IPS-18c (cell line): ENCODE data around the gene BRPF3.

Source experiments
- H3K4me3 ChIP-seq: 2 replicates; pipeline ENCODE4 v1.7.0; 2013; ENCODE audit warnings: low read depth, mild to moderate bottlenecking, low read length, moderate library complexity; ENCODE audit not compliant: insufficient read depth
- H3K9me3 ChIP-seq: one replicate; pipeline ENCODE4 v1.6.1; 2013; ENCODE audit warnings: mild to moderate bottlenecking, low read length, moderate library complexity; ENCODE audit not compliant: control insufficient read depth, insufficient read depth

Gene BRPF3

DNA sequence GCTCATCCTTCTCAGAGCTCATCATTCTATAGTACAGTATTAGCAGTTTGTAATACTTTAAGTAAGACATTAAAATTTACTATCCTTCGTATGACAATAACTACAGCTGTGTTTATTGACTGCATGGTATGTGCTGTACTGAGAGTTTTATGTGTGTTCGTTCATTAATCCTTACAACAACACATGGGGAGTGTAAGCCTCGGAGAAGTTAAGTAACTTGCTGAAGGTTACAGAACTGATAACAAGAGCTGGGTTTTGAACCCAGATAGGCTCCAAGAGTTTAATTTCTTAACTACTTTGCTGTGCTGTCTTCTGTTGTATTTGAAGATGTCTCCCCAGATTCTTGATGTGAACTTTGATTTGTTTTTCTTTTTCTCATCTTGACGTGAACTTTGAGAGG is 23.7 kb downstream of the BRPF3 start:
- H3K4me3 ChIP-seq = no peak overlapping the region
- no peaks in the 10 kb centered on the region for H3K9me3 ChIP-seq

DNA sequence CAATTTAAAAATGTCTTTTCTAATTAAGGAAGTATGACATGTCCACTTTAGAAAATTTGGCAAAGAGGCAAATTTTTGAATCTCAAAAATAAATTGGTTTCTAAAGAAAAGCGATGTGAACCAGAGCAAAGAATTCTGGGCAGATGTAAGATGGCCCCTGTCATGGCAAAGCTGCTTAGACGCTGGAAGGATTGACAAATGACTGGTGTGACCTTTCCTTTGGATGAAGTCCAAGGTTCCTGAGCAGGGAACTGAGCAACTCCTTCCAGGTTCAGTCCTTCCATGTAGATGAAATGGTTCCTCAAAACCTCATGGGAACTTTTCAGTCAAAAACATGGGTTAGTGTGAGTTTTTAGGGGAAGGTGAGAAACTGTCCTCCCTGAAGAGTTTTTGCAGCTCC is 25.1 kb downstream of the BRPF3 start:
- no peaks in the 10 kb centered on the region for H3K9me3 ChIP-seq
- no peak overlapping the region for H3K4me3 ChIP-seq

- Histone ChIP-seq H3K4me3 (no peak overlapping the region), H3K9me3 (no peaks in the 10 kb centered on the region)
These were observed 26.4 kb downstream of the BRPF3 start for GRCh38 chr6:36222924-36223323.

GRCh38 chr6:36223706-36224105 is 27.2 kb downstream of the BRPF3 start:
- H3K4me3 ChIP-seq = no peak overlapping the region
- no peaks in the 10 kb centered on the region for H3K9me3 ChIP-seq

DNA sequence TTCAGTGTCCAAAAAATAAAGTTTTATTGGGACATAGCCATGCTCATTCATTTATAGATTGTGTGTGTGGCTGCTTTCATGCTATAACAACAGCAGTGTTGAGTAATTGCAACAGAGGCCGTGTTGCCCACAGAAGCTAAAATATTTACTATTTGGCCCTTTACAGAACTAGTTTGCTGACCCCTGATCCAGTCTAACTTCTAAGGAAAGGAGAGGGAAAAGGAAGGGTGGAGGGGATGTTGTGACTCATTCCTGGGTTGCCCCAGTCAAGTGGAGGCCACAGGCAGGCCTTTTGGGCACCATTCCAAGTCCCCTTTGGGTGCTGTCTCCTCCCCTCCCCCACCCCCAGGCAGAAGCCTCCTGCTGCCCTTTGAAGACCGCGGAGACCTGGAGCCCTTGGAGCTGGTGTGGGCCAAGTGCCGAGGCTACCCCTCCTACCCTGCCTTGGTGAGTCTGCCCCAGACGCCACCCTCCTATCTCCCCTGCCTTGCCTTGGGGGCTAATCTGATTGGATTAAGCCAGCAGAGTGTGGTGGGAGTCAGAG is 28.4 kb downstream of the BRPF3 start:
- Histone ChIP-seq H3K4me3 (no peak overlapping the region), H3K9me3 (no peaks in the 10 kb centered on the region)

DNA sequence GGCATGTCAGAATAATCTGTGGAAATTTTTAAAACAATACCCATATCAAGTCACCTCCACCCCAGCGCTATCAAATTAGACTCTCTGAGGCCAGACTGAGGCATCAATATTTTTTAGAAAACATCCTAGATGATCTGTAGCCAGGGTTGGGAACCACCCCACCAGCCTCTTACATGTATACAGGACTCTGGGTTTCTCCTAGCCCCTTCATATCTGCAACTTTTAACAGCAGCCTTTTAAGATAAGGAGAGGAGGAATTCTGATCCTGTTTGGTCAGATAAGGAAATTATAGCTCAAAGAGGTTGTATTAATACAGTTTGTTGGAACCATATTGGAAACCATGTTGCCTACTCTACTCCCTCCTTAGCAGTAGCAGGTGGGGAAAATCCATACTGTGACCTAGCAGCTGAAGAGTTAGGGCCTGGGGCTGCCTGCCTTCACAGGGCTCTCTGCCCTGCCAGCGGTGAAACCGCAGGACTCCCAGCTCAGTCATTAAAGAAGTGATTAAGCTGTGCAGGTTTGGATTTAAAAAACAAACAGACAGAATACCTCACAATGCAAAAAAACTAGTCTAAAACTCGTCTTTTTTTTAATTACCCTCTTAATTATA is 30.0 kb downstream of the BRPF3 start:
- H3K9me3 ChIP-seq = no peaks in the 10 kb centered on the region
- no peak overlapping the region for H3K4me3 ChIP-seq

DNA sequence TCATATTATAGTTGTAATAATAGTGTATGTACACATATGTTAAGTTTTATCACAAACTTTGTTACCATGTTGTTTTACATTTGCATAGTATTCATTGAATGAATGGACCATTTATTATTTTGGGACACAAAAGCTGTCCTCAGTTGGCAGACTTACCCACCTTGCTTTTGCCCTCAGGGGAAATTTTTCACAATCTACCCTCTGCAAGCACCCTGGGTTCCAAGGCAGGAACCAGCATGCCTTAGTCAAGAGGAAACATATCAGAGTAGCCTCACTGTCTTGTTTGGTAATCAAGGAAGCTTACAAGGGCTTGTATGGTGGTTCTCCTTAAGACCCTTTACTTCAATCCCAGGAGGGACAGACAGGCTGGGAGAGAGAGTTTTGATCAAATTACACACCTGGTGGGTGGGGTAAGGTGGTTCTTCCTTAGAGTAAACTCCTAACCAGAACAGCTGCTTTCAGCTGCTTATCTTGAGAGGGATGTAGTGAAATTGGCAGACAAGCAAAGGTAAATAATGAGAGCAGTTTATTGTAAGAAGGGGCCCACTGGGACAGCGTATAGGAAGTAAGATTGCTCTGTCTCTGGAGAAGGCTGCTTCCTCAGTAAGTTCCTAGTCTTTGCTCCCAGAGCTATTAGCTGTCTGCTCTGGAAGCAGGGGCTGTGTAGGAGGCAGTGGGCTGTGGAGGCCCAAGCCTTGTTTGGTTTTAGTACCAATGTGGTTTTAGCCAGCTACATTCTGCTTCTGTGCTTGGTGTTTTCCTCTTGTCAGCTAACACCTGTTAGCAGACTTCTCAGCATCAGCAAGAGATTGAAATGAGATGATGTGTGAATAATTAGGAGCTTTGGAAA is 31.1 kb downstream of the BRPF3 start:
- Histone ChIP-seq H3K4me3 (no peak overlapping the region), H3K9me3 (no peaks in the 10 kb centered on the region)

DNA sequence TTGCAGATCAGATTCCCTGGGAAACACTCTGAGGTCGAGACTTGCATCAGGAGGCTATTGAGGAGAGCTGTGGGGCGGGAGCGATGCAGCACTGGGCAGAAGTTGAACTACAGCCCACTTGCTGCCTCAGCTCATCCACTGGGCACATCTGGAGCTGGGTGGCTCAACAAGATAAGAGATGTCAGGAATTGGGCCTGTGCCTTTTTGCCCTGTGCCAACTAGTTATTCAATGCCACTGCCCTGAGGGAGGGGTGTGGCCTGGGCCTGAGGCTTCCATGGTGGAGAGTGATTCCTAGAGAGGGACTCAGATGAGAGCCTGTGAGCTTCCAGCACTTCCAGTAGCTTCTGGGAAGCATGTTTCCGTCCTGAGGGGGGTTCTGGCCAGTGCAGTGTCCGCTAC is 32.7 kb downstream of the BRPF3 start:
- Histone ChIP-seq H3K9me3 (no peaks in the 10 kb centered on the region), H3K4me3 (no peak overlapping the region)

DNA sequence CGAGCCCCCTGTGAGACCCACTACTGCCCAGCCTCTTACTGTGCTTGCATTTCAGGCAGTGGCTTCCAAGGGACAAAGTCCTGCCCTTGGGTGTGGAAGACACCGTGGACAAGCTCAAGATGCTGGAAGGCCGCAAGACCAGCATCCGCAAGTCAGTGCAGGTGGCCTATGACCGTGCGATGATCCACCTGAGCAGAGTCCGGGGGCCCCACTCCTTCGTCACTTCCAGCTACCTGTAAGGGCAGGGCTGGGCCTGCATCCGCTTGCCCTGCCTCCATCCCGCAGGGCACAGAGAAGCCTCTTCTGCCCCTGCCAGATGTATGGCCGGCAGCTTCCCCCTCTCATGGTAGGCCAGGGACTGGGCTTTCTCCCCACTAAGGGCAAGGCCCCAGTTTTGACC is 33.8 kb downstream of the BRPF3 start:
- H3K9me3 ChIP-seq = no peaks in the 10 kb centered on the region
- H3K4me3 ChIP-seq = no peak overlapping the region

DNA sequence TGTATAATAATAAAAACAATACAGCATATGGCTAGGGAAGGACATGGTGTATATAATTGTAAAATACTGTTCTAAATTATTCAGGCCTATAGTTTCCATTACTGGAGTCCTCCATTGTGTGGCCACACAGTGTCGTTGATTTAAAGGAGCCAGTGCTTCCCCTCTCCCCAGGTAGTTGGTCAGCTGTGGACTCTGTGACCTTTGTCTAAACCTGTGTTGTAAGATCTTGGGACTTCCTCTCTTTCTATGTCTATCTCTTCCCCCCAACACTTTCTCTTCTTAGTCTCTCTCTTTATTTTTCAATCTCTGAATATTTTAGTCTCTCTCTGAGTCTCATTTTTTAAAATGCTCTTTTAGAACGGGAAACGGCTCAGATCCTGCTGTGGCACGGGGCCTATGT is 35.6 kb downstream of the BRPF3 start:
- Histone ChIP-seq H3K9me3 (no peaks in the 10 kb centered on the region), H3K4me3 (no peak overlapping the region)

DNA sequence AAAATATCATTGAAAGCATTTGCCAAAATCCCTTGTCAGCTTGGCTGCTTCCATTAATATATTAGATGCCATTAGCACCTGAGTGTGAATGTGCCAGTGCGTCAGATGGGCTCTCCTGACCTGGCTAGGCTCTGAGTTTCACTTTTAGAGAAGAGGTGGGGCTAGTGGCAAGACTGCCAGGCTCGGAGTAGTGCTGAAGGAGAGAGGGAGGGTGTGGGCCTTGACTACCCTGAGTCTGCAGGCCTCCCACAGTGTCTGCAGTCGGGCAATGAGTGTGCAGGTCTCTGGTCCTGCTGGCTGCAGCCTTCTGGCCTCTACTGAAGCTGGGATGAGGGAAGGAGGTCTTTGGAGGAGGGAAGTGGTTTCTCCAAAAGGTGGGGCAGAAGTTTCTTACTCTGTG is 38.8 kb downstream of the BRPF3 start:
- Histone ChIP-seq H3K4me3 (no peak overlapping the region), H3K9me3 (no peaks in the 10 kb centered on the region)

DNA sequence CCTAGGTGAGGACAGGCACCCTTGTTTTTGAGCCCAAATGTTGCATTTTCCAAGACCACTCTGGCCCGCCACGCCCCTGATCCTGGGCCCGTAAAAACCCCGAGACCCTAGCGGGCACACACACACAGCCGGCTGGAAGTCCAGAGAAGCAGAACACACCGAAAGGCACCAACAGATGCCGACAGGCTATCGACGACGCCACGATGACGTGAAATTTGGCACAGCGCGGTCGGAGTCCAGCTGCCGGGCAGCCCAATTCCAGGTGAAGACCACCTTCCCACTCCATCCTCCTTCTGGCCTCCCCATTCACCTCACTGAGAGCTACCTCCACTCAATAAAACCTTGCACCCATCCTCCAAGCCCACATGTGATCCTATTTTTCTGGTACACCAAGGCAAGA is 39.3 kb downstream of the BRPF3 start:
- Histone ChIP-seq H3K4me3 (no peak overlapping the region), H3K9me3 (no peaks in the 10 kb centered on the region)

DNA sequence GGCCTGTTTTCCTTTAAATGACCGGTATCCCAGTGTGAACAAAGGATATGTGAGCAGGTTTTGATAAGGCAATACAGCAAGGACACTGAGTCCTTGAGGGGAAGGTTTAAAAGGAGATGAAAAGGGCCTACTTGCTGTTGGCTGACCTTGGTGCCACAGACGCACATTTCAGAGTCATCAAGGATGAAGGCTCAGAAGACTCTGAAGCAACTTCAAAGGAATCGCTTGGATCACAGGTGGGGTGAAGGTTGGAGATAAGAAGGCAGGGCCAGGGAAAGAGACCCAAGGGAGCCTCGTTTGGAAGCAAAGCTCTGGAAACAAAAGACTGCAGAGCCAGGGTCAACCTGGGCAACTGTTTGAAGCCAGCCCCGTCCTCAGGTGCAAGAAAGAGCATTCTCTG is 43.2 kb downstream of the BRPF3 start:
- Histone ChIP-seq H3K9me3 (no peaks in the 10 kb centered on the region), H3K4me3 (no peak overlapping the region)

DNA sequence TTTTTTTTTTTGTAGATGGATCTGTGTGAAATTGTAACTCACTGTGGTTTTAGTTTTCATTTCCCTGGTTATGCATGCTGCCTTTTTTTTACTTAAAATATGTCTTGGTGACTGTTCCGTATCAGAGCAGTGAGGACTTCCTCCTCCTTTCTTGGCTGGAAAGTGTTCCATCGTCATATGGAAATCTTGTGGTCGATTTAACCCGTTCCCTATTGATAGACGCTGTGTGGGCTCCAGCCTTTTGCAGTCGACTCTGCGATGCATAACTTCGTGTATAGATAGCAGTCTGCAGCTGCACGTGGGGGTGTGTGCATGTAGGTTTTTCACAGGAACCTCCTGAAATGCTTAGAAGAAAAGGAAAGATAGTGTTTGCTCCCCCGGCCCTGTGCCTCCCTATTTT is 45.2 kb downstream of the BRPF3 start:
- no peak overlapping the region for H3K4me3 ChIP-seq
- no peaks in the 10 kb centered on the region for H3K9me3 ChIP-seq

DNA sequence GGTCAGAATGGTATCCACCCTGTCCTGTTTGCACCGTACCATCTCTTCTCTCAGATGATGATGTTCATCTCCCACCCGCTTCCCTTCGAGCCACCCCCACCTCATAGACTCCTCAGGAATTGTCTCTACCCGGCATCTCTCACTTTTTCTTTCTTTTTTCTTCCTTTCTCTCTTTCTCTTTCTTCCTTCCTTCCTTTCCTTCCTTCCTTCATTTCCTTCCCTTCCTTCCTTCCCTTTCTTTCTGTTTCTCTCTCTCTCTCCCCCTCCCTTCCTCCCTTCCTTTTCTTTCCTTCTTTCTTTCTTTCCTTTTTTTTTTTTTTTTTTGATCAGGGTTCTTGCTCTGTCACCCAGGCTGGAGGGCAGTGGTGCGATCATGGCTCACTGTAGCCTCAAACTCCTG is 45.6 kb downstream of the BRPF3 start:
- Histone ChIP-seq H3K9me3 (no peaks in the 10 kb centered on the region), H3K4me3 (no peak overlapping the region)

DNA sequence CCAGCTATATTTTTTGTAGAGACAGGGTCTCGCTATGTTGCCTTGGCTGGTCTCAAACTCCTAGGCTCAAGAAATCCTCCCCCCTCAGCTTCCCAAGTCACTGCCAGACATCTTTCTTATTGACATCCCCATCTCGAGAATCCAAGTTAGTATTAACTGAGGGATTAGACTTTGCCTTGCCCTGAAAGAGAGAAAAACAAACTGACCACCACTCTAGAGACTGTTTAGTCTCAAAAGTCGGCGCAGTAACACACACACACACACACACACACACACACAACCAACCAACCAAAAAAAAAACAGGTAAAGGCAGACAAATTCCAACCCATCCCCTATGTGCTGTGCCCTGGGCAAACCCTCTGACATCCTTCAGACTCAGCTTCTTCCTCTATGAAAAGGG is 46.1 kb downstream of the BRPF3 start:
- no peaks in the 10 kb centered on the region for H3K9me3 ChIP-seq
- H3K4me3 ChIP-seq = no peak overlapping the region

- Histone ChIP-seq H3K9me3 (no peaks in the 10 kb centered on the region), H3K4me3 (no peak overlapping the region)
These were observed 47.1 kb downstream of the BRPF3 start for GRCh38 chr6:36243562-36244212.

- H3K4me3 ChIP-seq = no peak overlapping the region
- H3K9me3 ChIP-seq = no peaks in the 10 kb centered on the region
These were observed 48.2 kb downstream of the BRPF3 start for GRCh38 chr6:36244641-36245280.
